Dermis blood vessel endothelial cell (primary cell): ENCODE results near the gene NEK5. TPM values are rescaled to one million over a fixed set of nuclear protein-coding genes. Genes with fewer than 3 reads are reported as not detected.
"Not testable (repeated sequence)": the region's sequence is repeated elsewhere in the genome, so short reads cannot be mapped to it uniquely, and the experiment has no call there.

ENCODE experiments used
- DNase-seq: peaks from one replicate; pipeline ENCODE4 v3.0.0; 2010
- total RNA-seq: library from RNA; depleted of rRNA; stranded (reverse); fragments of >200 nt; gene quantifications from 2 replicates; pipeline ENCODE4 v1.2.3, GENCODE V29; 2014

The NEK5 gene, protein sequence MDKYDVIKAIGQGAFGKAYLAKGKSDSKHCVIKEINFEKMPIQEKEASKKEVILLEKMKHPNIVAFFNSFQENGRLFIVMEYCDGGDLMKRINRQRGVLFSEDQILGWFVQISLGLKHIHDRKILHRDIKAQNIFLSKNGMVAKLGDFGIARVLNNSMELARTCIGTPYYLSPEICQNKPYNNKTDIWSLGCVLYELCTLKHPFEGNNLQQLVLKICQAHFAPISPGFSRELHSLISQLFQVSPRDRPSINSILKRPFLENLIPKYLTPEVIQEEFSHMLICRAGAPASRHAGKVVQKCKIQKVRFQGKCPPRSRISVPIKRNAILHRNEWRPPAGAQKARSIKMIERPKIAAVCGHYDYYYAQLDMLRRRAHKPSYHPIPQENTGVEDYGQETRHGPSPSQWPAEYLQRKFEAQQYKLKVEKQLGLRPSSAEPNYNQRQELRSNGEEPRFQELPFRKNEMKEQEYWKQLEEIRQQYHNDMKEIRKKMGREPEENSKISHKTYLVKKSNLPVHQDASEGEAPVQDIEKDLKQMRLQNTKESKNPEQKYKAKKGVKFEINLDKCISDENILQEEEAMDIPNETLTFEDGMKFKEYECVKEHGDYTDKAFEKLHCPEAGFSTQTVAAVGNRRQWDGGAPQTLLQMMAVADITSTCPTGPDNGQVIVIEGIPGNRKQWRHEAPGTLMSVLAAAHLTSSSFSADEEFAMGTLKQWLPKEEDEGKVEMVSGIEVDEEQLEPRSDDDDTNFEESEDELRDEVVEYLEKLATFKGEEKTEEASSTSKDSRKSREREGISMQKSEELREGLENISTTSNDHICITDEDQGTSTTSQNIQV
- total RNA-seq = 0.05 and 0.34 TPM in 2 replicates

DNA sequence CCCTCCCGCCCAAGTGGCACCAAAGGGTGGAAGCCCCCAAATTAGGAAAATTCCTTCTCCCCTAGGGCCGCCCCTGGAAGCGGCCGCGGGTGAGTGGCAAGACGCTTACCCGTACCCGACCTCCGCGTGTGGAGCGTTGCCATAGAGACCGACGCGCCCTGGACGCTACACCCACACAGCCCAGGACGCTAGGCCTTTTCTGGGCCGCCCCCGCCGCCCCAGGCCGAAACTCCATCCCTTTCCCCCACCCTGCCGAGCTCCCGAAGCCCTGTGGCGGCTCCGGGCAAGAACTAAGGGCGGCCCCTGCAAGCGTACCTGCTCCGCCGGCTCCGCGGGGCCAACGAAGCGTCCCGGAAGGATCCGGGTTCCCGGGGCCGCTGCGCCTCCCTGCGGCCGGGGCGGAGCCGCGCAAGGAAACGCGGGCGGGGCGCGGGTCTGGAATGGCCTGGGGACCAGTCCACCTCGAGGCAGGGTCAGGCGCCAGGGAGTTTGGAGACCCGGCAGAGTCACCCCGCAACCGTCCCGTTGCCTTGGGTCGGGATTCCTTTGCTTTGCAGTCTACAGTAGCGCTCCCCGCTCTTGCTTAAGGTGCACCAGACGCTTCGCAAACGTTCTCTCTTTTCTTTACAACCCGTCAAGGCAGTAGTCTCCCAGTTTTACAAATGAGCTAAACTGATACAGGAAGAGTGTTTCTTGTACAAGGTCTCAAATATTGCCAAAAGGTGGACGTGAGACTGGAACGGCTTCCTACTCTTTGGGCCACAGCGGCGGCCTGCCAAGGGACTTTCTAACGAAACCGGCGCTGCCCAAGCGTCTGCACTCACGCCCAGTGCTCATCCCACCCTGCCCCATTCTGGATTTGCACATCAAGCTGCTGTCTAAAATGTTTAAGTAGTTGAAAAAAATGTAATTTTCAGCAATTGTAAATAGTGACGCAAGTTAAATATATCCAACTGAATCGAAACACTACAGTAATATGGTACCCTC, at the start of gene NEK5:
Gene NEK5, minus strand, starts transcription at position 360 of the 987 bp plus-strand sequence. CDS start 1,591 bp downstream, outside the sequence.
- peak; percentile 65 for DNase-seq

DNA sequence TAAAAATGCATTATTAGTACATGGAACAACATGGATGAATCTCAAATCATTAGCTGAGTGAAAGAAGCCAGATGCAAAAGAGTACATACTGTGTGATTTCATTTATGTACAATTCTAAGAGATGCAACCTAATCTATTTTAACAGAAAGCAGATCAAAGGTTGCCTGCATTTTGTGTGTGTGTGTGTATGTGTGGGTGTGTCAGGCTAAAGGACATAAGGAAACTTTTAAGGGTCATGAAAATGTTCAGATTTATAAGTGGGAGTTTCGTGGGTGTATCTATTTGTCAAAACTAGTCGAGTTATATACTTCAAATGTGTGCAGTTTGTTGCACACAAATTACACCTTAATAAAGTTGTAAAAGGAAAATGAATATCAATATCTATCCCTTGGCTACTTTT, 48.4 kb upstream of the NEK5 start:
- DNase-seq = no peak

DNA sequence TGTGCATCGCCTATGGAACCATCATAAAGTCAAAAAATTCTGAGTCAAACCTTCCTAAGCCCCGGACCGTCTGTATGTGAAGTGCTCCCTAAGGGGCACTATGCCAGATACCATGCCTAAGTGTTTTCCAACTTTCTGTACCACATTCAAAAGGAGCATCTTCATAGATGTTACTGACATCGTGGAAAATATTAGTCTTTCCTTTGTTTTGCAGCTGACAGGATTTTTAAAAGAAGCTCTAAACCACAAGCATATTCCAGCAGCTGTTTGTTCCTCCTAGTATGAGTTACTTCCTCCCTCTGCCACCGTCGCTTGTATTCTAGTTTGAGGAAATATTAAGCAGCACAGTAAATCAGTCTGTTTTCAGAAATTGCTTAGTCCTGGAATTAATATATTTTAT, 45.1 kb upstream of the NEK5 start:
- DNase-seq = peak; percentile 36

DNA sequence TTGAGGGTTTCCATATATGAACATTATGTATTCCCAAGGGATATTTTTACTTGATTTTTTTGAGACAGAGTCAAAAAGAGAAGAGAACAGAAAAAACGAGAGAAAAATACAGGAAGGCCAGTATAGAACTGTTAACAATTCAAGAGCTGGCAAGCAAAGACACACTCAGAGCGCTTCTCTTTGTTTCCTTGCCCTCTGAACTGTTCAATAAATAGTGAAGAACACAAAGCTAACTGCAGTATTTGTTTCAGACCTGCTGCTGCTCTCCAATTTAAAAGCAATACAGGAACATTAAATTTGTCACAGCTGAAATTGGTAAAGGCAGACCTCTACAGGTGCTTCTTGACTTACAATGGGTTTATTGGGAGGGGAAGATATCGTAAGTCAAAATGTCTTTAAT, 44.5 kb upstream of the NEK5 start:
- no peak for DNase-seq

DNA sequence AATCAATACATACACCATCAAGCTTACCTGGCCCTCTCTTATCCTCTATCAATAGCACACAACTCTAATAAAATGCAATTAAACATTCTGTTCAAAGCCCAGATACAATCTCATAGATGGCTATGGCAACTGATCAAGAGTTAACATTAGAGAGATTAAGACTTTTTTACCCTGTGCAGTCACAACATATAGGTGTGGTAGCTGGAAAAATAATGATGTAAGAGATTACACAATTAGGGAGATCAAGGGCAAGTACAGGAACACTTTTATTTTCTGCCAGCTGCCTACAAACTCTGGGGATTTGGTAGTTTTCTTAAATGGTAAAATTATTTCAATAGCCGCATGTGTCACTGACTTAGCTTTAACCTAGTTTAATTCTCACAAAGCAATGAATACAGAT, 42.8 kb upstream of the NEK5 start:
- DNase-seq = not testable (repeated sequence)

DNA sequence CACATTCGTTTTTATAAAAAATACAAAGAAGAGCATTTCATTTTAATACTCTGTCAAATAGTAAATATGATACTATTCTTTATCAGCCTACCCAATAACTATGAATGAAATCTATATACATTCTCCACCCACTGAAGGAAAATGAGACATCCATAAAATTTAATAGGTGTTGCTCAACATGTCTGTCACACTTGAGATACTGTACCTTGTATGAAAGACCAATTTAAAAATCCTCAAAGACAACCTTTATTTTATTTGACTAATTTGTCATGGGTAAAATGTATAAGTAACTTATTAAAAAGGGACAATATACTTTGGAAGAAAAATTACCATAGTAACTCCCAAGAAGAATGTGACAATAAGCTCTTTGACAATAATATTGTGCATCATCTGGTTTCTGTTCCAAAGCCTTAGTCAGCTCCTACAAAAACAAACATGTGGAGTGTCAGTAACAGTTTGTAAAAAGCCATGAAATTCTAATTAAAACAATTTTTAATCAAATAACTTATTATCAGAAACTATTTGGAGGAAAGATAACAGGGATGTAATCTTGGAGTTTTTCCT, 42.0 kb upstream of the NEK5 start:
- DNase-seq = not testable (repeated sequence)

DNA sequence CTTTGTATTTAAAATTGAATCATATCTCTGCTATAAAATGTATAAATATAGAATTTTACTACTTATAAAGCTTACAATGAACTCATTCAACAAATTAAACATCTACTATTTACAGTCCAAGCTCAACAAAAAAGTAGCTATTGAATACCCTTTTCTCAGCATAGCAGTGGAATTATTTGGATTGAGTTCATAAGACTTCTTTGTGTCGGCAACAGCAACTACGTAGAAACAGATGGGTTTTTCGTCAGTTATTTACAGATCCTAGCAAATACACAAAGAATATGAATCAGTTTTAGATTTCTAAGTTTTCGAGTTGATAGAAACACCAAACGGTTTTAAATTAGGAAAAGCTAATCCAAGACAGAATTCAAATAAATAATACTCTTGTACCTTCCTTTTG, 41.0 kb upstream of the NEK5 start:
- no peak for DNase-seq

DNA sequence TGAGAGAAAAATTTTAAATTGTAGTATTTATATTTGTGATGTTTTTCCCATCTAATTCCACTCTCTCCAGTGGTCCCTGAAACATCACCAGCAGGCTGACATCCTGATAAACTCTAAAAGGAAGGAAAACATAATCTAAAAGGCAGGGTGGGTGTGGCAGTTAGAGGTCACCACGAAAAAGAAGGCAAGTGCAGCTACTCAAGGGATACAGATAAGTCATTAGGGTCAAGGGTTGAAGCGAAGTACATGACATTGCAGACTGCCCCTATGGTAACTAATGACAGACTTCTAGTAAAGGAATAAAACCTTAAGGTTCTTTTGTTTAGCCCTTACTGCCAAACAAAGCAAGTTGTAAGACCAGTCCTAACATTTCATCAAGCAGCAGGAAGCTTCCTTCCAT, 36.5 kb upstream of the NEK5 start:
- DNase-seq = no peak

DNA sequence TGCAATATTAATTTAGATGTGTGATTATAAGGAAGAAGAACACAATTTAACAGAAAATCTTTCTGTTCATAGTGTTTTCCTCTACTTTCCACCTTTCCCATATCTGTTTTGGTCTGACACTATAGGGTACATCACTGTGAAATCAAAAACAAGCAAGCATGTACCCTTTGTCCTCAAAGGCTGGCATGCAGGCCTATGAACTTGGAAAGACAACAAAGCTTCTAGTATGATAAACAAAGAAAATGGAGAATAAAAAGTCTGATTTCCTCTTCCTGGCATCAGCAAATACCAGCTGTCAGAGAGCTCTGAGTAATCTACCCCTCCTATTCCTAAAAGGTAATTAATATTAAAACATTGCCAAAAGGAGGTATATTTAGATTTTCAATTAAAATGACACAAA, 36.1 kb upstream of the NEK5 start:
- peak; percentile 17 for DNase-seq

DNA sequence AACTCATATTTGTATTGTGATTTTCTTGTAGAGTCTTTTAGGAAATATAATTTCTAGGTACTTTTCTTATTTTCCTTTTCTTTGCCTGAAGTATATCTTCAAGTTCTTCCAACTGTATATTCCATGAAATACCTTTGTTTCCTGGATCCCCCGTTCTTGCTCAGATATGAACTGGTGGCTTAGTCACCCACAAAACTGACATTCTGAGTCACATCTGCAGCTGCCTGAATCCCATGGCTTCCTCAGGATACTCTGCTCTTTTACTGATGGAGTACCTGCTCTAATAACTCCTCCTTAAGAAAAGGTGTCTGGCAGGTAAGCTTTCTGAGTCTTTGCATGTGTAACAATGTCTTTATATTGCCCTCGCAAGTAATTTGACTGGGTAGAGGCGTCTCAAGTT, 35.0 kb upstream of the NEK5 start:
- DNase-seq = peak; percentile 19

DNA sequence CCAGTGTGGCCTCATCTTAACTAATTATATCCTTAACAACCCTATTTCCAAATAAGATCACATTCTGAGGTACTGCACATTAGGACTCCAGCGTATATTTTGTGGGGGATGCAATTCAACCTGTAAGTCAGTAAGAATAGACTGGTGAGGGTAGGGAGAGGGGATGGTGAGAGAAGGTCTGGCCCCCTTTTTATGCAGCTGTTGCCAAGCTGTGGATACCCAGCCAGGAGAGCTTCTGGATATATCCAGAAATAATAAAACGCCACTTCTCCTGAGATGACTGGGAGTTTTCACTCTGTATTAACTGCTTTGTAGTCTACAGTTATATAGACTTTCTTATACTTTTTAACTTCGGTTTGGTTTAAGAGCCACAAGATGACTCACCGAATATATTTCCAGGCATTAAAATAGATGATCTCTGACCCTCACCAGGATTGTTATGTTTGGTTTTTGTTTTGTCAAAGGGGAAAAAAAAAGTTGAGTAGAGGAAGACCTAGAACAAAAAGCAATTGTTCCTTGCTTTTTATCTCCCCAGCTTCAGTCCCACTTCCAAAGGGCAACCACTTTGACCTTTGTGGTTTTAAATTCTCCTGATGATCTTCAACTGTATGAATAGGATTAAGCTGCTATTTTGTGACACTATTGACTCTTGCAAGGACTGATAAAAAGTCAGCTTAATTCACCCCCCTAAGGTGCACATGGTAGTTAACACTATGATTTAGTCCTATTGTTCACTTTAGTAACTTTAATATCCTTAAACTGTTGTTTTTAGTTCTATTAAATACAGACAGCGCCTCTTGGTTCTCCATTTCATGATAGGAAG, 33.6 kb upstream of the NEK5 start:
- peak; percentile 86 for DNase-seq

DNA sequence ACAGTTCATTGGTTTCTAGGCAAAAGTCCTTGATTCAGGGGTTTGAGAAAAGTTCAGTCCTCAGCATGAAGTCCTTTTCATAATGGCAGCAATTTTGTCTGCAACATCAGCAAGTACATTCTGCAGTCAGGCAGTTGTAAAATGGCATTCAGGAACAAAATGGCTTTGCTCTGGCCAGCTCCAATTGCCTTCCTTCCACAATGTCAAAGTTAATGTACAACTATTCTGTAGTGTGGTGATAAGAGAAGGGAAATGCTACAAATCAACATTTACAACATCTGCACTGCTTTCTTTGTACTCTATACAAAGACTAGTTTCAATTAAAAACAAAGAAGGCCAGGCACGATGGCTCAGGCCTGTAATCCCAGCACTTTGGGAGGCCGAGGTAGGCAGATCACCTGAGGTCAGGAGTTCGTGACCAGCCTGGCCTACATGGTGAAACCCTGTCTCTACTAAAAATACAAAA, 32.3 kb upstream of the NEK5 start:
- no peak for DNase-seq

DNA sequence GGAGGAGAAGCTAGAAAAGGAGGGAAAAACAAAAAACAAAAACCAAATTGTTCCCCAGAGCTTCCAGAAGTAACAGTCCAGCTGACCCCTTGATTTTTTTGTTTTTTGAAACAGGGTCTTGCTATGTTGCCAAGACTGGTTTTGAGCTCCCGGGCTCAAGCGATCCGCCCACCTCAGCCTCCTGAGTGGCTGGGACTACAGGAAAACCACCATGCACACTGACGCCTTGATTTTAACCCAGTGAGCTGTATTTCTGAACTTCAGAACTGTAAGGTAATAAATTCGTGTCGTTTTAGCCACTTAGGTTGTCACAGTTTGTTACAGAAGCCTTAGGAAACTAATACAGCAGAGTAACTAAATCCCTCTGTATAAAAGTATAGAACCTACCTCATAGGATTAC, 31.6 kb upstream of the NEK5 start:
- no peak for DNase-seq

DNA sequence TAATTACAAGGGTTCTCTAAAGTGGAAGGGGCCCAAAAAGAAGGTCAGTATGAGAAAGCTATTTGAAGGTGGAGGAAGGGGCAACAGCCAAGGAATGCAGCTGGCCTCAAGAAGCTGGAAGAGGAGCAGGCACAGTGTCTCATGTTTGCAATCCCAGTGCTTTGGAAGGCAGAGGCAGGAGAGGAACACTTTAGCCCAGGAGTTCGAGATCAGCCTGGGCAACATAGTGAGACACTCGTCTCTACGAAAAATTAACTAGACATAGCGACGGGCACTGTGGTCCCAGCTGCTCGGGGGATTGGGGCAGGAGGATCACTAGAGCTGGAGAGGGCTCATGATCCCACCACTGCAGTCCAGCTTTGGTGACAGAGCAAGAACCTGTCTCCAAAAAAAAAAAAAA, 31.2 kb upstream of the NEK5 start:
- no peak for DNase-seq

DNA sequence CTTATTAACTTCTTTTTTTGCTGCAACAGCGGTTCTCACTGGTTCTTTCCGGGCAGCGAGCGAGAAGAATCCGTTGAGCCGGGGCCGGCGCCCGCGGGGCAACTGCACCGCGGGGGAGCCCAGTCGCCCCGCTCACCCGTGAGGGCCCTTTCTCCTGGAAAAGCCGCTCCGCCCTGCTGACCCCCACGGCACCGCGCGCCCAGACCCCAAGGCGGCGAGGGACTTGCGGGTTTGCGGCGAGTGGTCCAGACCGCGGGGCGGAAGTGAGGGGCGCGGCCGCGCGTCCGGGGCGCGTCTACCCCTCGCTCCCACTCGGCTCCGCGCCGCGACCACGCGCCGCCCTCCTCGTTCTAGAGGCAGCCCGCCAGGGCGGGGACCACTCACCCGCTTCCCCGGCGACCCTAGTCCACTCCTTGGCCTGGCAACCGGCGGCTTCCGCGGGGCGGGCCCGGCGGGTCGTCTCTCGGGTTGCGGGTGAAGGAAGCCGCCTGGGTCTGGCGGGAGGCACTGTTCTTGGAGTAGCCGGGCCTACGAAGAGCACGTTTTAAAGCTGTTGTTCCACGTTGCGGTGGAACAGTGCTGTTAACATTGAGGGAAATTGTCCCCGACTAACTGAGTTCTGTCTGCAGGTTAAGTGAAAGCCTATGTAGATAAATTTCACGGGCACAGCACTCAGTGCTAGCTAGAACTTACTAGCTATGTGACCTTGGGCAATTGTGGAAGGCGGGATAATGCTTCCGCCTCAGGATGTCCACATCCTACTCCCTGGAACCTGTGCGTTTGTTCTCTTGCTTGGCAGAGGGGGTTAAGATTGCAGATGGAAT, 30.5 kb upstream of the NEK5 start, which contains the start of gene NEK3:
Gene NEK3, minus strand, starts transcription at position 439 of the 824 bp plus-strand sequence. CDS start 3,406 bp downstream, outside the sequence.
- DNase-seq = peak; percentile 79

DNA sequence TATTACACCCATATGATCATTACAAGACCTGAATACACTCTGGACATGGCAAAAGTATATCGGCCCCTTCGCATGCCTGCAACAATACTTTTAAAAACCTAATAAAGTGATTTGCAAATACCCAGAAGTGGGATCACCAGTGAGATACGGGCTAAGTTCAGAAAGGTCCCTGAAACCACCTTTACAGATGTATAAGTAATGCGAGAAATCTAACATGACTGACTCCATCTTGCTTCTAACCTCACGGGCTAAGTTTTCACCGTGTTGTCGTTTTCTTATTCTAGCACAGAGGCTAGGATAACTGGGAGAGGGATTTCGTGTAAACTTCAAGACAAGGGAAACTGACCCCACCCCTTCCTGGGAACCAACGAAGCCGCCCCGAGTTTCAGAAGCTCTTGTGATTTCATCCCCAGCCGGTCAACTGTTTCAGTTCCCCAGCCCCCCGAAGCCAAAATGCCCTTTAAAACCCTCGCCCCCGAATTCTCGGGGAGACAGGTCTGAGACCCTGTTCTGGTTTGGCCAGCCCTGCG, 29.8 kb upstream of the NEK5 start:
- DNase-seq = peak; percentile 26

DNA sequence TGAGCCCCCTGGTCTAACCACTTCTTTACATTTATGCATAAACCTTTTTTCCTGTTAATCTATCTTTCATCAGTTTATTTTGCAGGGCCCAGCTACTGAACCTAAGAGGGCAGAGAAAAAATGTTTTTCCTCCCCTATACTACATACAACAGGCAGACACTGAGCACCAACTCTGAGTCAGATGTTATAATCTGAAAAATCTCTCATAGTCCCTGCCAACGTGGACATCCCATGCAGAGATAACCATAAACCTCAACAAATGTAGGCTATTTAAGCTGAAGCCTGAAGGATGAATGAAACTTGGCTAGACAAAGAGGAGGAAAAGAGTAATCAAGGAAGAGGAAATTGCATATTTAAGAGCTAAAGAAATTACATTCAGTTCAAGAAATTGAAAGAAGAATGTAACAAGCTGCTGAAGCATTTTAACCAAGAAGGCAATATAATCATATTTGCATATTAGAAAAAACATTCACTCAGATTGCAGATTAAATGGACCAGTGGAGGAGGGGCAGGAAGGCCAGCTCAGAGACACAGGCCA, 27.9 kb upstream of the NEK5 start:
- peak; percentile 14 for DNase-seq

DNA sequence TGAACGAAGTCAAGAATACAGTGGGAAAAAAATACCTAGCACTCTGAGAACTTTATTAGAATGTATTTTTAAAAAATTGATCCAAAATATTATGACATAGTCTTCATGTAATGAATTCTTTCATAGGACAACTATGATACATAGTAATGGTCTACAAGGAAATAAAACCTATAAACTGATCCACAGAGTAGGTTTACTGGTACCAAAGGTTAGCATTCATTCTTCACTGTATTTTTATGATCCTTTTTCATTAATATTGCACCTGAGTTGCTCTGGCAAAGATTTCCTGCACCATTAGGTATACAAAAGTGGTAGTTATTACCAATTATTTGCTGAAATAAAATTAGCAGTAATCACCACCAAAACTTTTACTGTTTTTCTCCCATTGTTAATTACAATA, 26.3 kb upstream of the NEK5 start:
- no peak for DNase-seq

DNA sequence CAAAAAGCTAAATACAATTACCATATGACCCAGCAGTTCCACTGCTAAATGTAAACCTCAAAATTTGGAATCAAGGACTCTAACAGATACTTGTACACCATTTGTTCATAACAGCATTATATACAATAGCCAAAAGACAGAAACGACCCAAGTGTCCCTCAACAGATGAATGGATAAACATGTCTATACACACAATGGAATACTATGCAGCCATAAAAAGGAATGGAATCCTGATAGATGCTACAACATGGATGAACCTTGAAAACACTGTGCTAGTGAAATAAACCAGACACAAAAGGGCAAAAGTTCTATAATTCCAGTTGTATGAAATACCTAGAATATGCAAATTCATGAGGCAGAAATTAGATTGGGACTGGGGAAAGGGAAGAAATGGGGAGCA, 18.4 kb upstream of the NEK5 start:
- DNase-seq = no peak

DNA sequence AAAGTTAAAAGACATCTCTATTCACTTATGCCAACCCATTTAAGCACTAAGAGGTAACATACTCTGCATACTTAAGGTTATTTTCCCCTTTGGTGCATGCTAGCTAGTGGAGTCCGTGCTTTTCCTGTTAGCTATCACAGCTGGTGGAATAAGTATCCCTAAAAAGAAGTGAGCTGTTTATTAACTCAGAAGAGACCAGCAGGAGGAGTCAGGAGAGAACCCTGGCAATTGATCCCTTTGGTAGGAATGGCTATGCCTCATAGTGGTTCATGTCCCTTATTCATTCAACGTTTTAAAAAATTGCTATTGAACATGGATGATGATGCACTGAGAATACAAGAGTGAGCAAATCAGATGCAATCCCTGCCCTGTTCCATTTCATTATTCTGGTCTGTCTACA, 12.4 kb upstream of the NEK5 start:
- peak; percentile 24 for DNase-seq
